Fibroblast of gingiva (primary cell): ENCODE data around the gene H6PD.
A peak's percentile ranks its signal among the peaks of the same experiment; 100 is the strongest.

Experiments used
- DNase-seq: peaks from one replicate; pipeline ENCODE4 v3.0.0-alpha.2; 2011; ENCODE audit warnings: low read depth

H6PD gene

GRCh38 chr1:9241891-9242290 is 7.3 kb downstream of the H6PD start:
- no peak for DNase-seq

- peak; percentile 91 for DNase-seq
Observed at GRCh38 chr1:9242338-9242969, 7.9 kb downstream of the H6PD start.

GRCh38 chr1:9243066-9243739 is 8.6 kb downstream of the H6PD start:
- no peak for DNase-seq

- no peak for DNase-seq
Observed at GRCh38 chr1:9244501-9245229, 10.1 kb downstream of the H6PD start.

- no peak for DNase-seq
Observed at GRCh38 chr1:9245230-9245619, 10.7 kb downstream of the H6PD start.

- DNase-seq, result no peak
Observed at GRCh38 chr1:9245661-9246060, 11.1 kb downstream of the H6PD start.

- no peak for DNase-seq
Observed at GRCh38 chr1:9246215-9246614, 11.6 kb downstream of the H6PD start.

- no peak for DNase-seq
Observed at GRCh38 chr1:9246841-9247785, 12.5 kb downstream of the H6PD start.

GRCh38 chr1:9247894-9248293 is 13.3 kb downstream of the H6PD start:
- peak; percentile 22 for DNase-seq

GRCh38 chr1:9248341-9249262 is 14.0 kb downstream of the H6PD start:
- DNase-seq, result peak; percentile 29

GRCh38 chr1:9249263-9249533 is 14.6 kb downstream of the H6PD start:
- no peak for DNase-seq

- peak; percentile 33 for DNase-seq
Observed at GRCh38 chr1:9249534-9250410, 15.2 kb downstream of the H6PD start.

GRCh38 chr1:9250411-9251381 is 16.1 kb downstream of the H6PD start:
- DNase-seq, result no peak

- no peak for DNase-seq
Observed at GRCh38 chr1:9251501-9251900, 16.9 kb downstream of the H6PD start.

GRCh38 chr1:9253004-9253403 is 18.4 kb downstream of the H6PD start:
- no peak for DNase-seq

- DNase-seq, result no peak
Observed at GRCh38 chr1:9253453-9254105, 19.0 kb downstream of the H6PD start.

GRCh38 chr1:9256332-9256731 is 21.8 kb downstream of the H6PD start:
- DNase-seq, result no peak

GRCh38 chr1:9257851-9258250 is 23.3 kb downstream of the H6PD start:
- DNase-seq, result no peak

GRCh38 chr1:9258629-9259028 is 24.1 kb downstream of the H6PD start:
- no peak for DNase-seq
